ENCODE data around the gene IFIT5.

DNA sequence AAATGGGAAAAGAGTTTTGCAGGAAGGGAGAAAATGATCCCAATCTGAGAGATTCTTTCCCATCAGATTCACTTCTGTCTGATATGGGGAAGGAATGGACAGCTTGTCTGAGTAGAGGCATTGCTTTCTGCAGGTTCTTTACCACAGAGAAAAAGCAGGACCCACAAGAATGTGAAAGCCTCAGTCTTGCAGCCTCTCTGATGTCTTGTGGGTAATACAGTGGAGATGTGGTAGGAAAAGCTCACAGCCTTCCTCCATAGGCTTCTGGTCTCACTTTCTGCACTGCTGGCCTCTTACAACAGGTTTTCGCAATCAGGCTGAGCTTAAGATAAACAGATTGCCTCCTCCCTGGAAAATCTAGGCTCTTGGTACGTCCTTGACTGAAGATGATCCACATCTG is 21.4 kb upstream of the IFIT5 start:
- TF ChIP-seq, protein P1, sequence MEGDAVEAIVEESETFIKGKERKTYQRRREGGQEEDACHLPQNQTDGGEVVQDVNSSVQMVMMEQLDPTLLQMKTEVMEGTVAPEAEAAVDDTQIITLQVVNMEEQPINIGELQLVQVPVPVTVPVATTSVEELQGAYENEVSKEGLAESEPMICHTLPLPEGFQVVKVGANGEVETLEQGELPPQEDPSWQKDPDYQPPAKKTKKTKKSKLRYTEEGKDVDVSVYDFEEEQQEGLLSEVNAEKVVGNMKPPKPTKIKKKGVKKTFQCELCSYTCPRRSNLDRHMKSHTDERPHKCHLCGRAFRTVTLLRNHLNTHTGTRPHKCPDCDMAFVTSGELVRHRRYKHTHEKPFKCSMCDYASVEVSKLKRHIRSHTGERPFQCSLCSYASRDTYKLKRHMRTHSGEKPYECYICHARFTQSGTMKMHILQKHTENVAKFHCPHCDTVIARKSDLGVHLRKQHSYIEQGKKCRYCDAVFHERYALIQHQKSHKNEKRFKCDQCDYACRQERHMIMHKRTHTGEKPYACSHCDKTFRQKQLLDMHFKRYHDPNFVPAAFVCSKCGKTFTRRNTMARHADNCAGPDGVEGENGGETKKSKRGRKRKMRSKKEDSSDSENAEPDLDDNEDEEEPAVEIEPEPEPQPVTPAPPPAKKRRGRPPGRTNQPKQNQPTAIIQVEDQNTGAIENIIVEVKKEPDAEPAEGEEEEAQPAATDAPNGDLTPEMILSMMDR (IDR thresholded peaks at IDR 0.05): no peak
- no peak for TF ChIP-seq POLR2A (IDR thresholded peaks at IDR 0.05)

Data from esophagus squamous epithelium (tissue), 4 donors.